Astrocyte (in vitro differentiated cells and primary cell): Measurements from ENCODE around the gene DLGAP4.

Source experiments
- CTCF ChIP-seq: IDR thresholded peaks from 2 replicates; pipeline ENCODE4 v1.5.1; 2011; ENCODE audit warnings: low read depth, mild to moderate bottlenecking, inconsistent platforms, low read length, moderate library complexity; ENCODE audit not compliant: insufficient read depth
- EZH2 ChIP-seq: IDR thresholded peaks from 2 replicates; pipeline ENCODE4 v1.6.1; 2012; ENCODE audit warnings: mild to moderate bottlenecking, low read length, inconsistent platforms; ENCODE audit not compliant: insufficient read depth

- TF ChIP-seq CTCF = no peak
- no peak for TF ChIP-seq EZH2
Observed at GRCh38 chr20:36400909-36401735, 95.0 kb downstream of the DLGAP4 start.
